ENCODE data around the gene WWOX. TPM values are rescaled to one million over a fixed set of nuclear protein-coding genes. Genes with fewer than 3 reads are reported as not detected.

The WWOX gene
- polyA plus RNA-seq, 1 donor (not counting 4 experiments of a cell fraction or from before 2014, with no cell fraction given) = 5.1 TPM

GRCh38 chr16:79168321-79168720 is 1068.9 kb downstream of the WWOX start:
- no peak for FAIRE-seq

GRCh38 chr16:79169239-79169638 is 1069.8 kb downstream of the WWOX start:
- Histone ChIP-seq H4K20me1 (ENCODE audit: control insufficient read depth, extremely low read depth, insufficient read depth, low read length) (no peaks in the 10 kb centered on the region), H3K79me2 (ENCODE audit: control insufficient read depth, insufficient read depth, low read length) (no peaks in the 10 kb centered on the region), H3K27me3 (ENCODE audit: control insufficient read depth, extremely low read depth, insufficient read depth, low read length) (no peaks in the 10 kb centered on the region), H3K4me2 (ENCODE audit: control insufficient read depth, extremely low read depth, insufficient read depth, low read depth, low read length) (no peak overlapping the region), H3K36me3 (ENCODE audit: control insufficient read depth in 2 of 2, extremely low read depth in 1 of 2, insufficient read depth in 2 of 2, low read length in 2 of 2) (no peaks in the 10 kb centered on the region), H2AFZ (ENCODE audit: control insufficient read depth, low read length) (no peak overlapping the region), H3K9me1 (ENCODE audit: control insufficient read depth, extremely low read depth, insufficient read depth, low read length) (no peaks in the 10 kb centered on the region), H3K27ac (ENCODE audit: control insufficient read depth, insufficient read depth, low read length) (no peak overlapping the region), H3K9me3 (ENCODE audit: control insufficient read depth, low read depth, low read length) (no peaks in the 10 kb centered on the region), H3K9ac (ENCODE audit: control insufficient read depth, extremely low read depth, insufficient read depth, low read length) (no peak overlapping the region), H3K4me1 (ENCODE audit: control insufficient read depth, extremely low read depth, insufficient read depth, low read length) (no peaks in the 10 kb centered on the region), H3K4me3 (ENCODE audit: control insufficient read depth in 2 of 3, extremely low read depth in 1 of 3, insufficient read depth in 2 of 3, low read depth in 1 of 3, low read length in 3 of 3) (no peak overlapping the region)
- DNase-seq (ENCODE audit: low read depth, low spot score) (no peak), FAIRE-seq (no peak)
- dilution Hi-C loops (cut with MboI; ENCODE audit: extremely low pct_ligation_motif_present, low sequenced_read_pairs) = no loop called here
- TF ChIP-seq EZH2 (IDR thresholded peaks at IDR 0.05; ENCODE audit: low read length) (no peak), CTCF (optimal IDR thresholded peaks at IDR 0.05 in 1 of 3, IDR thresholded peaks at IDR 0.05 in 1 of 3, conservative IDR thresholded peaks at IDR 0.05 in 1 of 3; ENCODE audit: extremely low read depth in 1 of 3, insufficient read depth in 2 of 3, low read length in 3 of 3) (no peak)

More at GRCh38 chr16:79168321-79168720, 1068.9 kb downstream of the WWOX start:
- H3K4me3 ChIP-seq (ENCODE audit: control insufficient read depth in 2 of 3, extremely low read depth in 1 of 3, insufficient read depth in 2 of 3, low read depth in 1 of 3, low read length in 3 of 3) = no peak overlapping the region
- no peak overlapping the region for H3K9ac ChIP-seq (ENCODE audit: control insufficient read depth, extremely low read depth, insufficient read depth, low read length)
- no peak overlapping the region for H3K4me2 ChIP-seq (ENCODE audit: control insufficient read depth, extremely low read depth, insufficient read depth, low read depth, low read length)
- H3K27me3 ChIP-seq (ENCODE audit: control insufficient read depth, extremely low read depth, insufficient read depth, low read length) = no peaks in the 10 kb centered on the region
- no peak overlapping the region for H2AFZ ChIP-seq (ENCODE audit: control insufficient read depth, low read length)
- H3K79me2 ChIP-seq (ENCODE audit: control insufficient read depth, insufficient read depth, low read length) = no peaks in the 10 kb centered on the region
- TF ChIP-seq EZH2 (IDR thresholded peaks at IDR 0.05; ENCODE audit: low read length) (no peak), CTCF (optimal IDR thresholded peaks at IDR 0.05 in 1 of 3, IDR thresholded peaks at IDR 0.05 in 1 of 3, conservative IDR thresholded peaks at IDR 0.05 in 1 of 3; ENCODE audit: extremely low read depth in 1 of 3, insufficient read depth in 2 of 3, low read length in 3 of 3) (no peak)
- dilution Hi-C loops (cut with MboI; ENCODE audit: extremely low pct_ligation_motif_present, low sequenced_read_pairs) = no loop called here
- H4K20me1 ChIP-seq (ENCODE audit: control insufficient read depth, extremely low read depth, insufficient read depth, low read length) = no peaks in the 10 kb centered on the region
- no peaks in the 10 kb centered on the region for H3K36me3 ChIP-seq (ENCODE audit: control insufficient read depth in 2 of 2, extremely low read depth in 1 of 2, insufficient read depth in 2 of 2, low read length in 2 of 2)
- H3K9me1 ChIP-seq (ENCODE audit: control insufficient read depth, extremely low read depth, insufficient read depth, low read length) = no peaks in the 10 kb centered on the region
- no peaks in the 10 kb centered on the region for H3K9me3 ChIP-seq (ENCODE audit: control insufficient read depth, low read depth, low read length)
- H3K4me1 ChIP-seq (ENCODE audit: control insufficient read depth, extremely low read depth, insufficient read depth, low read length) = no peaks in the 10 kb centered on the region
- no peak overlapping the region for H3K27ac ChIP-seq (ENCODE audit: control insufficient read depth, insufficient read depth, low read length)
- no peak for DNase-seq (ENCODE audit: low read depth, low spot score)

All from keratinocyte (primary cell).